HEK293 (cell line): ENCODE results near the gene NNAT.

ENCODE experiments used
- CTCF ChIP-seq: fragments of 450-650 bp; formaldehyde crosslinking; IDR thresholded peaks from 2 replicates; pipeline ENCODE4 v1.5.1; 2016; ENCODE audit warnings: missing biosample characterization, missing genetic modification characterization
- ZNF18 ChIP-seq: fragments of 450-650 bp; formaldehyde crosslinking; IDR thresholded peaks from 2 replicates; pipeline ENCODE4 v1.5.1; 2016; ENCODE audit warnings: missing biosample characterization, missing genetic modification characterization

GRCh38 chr20:37567671-37568588, 46.9 kb downstream of the NNAT start:
- no peak for TF ChIP-seq CTCF (tag by site-specific recombination)
- TF ChIP-seq ZNF18, result no peak
